DND-41 (cell line): ENCODE results near the gene PTMA.
"Not testable (repeated sequence)": the region's sequence is repeated elsewhere in the genome, so short reads cannot be mapped to it uniquely, and the experiment has no call there.

Source experiments
- CTCF ChIP-seq: IDR thresholded peaks from 2 replicates; pipeline ENCODE4 v1.5.1; 2012; ENCODE audit warnings: borderline replicate concordance, low read length, moderate library complexity, mild to moderate bottlenecking; ENCODE audit not compliant: poor library complexity, severe bottlenecking; ENCODE audit errors: extremely low read depth
- EZH2 ChIP-seq: IDR thresholded peaks from 3 replicates; pipeline ENCODE4 v1.6.1; 2012; ENCODE audit warnings: borderline replicate concordance, low read depth, mild to moderate bottlenecking, moderate library complexity, low read length, inconsistent platforms; ENCODE audit not compliant: severe bottlenecking

- not testable (repeated sequence) for TF ChIP-seq CTCF, EZH2
Observed at GRCh38 chr2:231749016-231749415, 40.7 kb downstream of the PTMA start.
